Measurements from ENCODE around the gene STIM1.
A peak's percentile ranks its signal among the peaks of the same experiment; 100 is the strongest.

The STIM1 gene

DNA sequence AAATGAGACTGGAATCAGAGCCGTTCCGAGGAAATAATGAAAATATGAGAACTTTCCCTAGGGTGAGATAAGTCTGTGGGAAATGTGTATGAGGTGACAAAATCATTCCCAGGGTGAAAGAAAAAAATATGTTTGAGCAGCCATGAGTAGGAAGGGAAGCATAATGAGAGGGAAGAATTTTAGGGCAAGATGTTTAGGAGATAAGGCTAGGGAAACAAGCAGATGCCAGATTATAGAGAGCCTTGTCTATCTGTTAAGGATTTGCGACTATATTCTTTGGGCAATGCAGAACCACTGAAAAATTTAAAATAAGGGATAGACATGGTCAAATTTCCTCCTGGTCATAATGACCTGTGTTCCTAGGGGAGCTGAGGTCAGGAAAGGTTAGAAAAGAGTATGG lies 54.4 kb downstream of the STIM1 start:
- no peak for DNase-seq (ENCODE audit: low read depth in 1 of 2, low spot score in 1 of 2)

DNA sequence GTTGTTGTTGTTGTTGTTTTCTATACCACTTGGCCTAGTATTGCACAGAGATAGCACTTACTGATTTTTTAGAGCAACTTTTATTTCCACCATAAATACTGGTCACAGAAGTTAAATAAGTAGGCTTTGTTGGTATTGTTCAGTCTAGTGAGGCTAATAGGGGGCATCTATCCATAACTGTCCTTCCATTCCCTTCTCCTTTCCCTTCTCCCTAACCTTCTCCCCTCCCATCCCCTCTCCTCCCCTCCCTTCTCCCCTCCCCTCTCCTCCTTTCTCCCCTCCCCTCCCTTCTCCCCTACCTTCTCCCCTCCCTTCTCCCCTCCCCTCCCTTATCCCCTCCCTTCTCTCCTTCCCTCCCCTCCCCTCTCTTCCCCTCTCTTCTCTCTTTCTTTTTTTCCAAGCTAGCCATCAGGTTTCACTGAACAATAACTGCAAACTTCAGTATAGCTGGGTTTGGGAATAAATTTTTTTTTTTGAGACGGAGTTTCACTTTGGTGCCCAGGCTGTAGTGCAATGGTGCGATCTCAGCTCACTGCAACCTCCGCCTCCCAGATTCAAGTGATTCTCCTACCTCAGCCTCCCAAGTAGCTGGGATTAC lies 56.5 kb downstream of the STIM1 start:
- no peak for DNase-seq (ENCODE audit: low read depth in 1 of 2, low spot score in 1 of 2)

DNA sequence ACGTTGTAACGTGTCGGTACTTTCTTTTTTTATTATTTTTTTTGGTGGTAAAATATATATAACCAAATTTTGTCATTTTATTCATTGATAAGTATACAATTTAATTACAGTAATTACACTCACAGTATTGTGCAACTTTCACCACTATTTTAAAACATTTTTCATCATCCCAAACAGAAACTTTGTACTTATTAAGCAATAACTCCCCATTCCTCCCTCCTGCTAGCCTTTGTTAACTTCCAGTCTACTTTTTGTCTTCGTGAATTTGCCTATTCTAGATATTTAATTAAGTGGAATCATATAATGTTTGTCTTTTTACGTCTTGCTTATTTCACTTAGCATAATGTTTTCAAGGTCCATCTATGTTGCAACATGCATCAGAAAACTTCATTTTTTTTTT lies 58.5 kb downstream of the STIM1 start:
- DNase-seq (ENCODE audit: low read depth in 1 of 2, low spot score in 1 of 2): no peak

DNA sequence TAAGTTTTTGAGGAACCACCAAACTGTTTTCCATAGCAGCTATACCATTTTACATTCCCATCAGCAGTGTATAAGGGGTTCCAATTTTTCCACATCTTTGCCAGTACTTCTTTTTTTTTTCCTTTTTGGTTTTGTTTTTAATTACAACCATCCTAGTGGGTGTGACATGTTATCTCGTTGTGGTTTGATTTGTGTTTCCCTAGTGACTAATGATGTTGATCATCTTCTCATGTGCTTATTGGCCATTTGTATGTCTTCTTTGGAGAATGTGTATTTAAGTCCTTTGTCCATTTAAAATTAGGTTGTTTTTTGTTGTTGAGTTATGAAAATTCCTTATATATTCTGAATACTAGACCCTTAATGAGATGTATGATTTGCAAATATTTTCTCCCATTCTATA lies 59.3 kb downstream of the STIM1 start:
- no peak for DNase-seq (ENCODE audit: low read depth in 1 of 2, low spot score in 1 of 2)

DNA sequence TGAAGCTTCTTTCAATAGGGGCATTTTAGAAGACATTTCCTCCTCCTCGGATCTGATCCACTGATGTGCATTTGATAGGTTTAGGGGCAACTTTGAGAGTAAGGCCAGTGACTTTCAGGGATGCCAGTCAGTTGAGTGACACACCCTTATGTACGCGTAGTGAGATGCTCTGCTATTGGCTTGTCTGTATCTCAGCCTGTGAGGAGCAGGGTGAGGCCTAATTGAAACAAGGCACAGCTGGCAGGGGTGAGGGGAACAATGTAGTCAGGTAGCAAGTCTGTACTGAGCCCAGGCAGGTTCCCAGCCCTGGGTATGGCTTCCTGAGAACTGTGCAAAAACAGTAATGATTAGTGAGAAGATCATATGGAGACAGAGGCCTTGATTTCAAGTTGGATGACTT lies 61.5 kb downstream of the STIM1 start:
- DNase-seq (ENCODE audit: low read depth in 1 of 2, low spot score in 1 of 2): no peak

DNA sequence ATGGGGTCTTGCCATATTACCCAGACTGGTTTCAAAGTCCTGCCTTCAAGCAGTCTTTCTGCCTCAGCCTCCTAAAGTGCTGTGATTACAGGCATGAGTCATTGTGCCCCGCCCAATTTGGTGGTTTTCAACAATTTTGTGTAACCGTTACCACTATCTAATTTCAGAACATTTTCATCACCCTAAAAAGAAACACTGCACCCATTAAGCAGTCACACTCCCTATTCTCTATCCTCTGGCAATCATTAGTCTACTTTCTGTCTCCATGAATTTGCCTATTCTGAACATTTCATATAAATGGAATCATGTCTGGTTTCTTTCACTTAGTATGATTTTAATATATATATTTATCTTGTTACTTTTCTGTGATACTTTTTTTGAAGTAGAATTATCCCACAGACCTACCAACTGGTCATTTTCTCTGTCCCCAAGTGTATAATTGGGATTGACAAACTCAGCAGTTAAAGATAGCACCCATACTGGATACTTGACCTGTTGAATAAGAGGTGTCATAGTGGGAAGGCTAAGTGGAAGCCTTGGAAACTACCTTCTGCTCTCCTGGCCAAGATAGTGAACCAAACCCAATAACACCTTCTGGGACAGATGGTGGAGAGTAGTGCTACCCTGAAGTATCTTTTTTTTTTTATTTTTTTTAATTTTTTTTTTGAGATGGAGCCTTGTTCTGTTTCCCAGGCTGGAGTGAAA lies 64.8 kb downstream of the STIM1 start:
- DNase-seq (ENCODE audit: low read depth in 1 of 2, low spot score in 1 of 2): peak; percentile 29 to 67

DNA sequence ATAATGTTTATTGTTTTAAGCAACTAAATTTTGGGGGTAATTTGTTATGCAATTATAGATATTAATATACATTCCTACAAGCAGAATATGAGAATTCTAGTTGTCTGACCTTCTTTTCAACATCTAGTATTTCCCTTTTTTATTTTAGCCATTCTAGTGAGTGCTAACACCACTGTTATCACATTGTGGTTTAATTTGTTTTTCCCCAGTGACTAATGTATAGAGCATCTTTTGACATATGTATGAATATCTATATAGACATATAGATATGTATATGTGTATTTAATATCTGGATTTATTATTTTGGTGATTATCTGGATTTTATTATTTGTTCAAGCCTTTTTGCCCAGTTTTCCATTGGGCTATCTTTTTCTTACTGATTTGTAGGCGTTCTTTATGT lies 66.6 kb downstream of the STIM1 start:
- DNase-seq (ENCODE audit: low read depth in 1 of 2, low spot score in 1 of 2): no peak

DNA sequence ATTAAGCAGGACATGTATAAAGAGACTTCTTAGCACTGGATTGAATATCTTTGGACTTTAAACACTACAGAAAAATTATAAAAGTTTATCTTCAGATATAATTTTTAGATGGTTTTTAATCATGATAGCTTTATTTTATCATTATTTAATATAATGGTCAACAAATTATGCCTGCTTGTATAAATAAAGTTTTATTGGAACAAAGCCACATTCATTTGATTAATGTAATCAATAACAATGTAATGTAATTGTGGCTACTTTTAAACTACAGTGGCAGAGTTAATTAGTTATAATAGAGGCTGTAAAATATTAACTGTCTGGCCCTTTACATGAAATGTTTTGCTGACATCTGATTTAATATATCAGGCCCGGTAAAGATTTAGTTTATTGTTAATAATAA lies 70.0 kb downstream of the STIM1 start:
- DNase-seq (ENCODE audit: low read depth in 1 of 2, low spot score in 1 of 2): no peak

DNA sequence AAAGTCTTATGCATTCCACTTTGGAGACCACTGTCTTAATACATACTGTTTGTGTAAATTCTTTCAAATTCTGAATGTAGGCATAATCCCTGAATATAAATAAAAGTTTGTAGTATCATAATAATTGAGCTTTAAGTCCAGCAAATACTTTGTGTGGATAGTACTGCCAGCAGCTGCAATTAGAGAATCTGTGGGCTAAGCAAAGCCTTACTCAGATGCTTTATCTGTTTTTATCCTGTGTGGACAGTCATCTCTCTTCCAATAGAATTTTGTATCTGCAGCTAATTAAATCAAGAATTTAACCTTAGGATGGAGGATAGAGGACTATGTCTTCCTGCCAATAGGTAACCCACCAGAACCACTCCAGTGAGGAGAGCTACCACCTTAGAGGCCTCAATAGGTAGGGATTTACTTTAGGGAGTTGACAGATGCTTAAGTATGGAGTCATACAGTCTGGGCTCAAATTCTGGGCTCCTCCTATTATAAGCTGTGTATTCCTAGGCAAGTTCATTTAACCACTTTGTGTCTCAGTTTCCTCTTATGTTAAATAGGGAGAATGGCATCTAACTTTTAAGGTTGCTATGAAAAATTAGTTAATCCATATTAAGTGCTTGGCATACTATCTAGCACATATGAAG lies 71.1 kb downstream of the STIM1 start:
- DNase-seq (ENCODE audit: low read depth in 1 of 2, low spot score in 1 of 2): no peak

DNA sequence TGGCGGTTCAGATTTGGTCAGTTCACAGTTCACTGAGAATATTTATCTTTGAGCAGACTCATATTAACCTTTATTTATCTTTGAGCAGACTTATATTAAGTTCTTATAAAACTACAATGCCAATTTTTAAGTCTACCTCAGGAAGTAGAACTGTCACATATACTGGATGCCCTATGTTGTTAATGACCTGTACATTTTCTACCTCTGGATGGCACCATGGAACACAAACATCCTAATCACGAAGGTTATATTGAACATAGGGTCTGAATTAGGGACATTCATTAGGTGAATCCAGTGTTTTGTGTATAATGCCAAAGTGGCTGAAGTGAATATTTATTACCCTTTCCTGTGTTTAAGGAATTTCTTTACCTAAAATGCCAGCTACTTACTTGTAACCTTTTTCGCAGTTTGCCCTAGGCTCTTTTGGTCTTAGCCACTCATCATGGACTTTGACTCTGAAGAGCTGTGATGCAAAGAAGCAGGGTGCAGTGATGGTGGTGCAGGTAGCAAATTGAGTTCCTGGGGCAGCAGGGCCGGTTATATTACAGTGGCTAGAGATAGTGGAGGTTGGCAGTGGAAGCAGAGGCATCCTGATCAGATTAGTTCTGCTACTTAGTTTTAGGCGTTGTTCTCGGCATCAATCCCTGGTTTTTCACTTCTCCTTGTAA lies 71.8 kb downstream of the STIM1 start:
- no peak for DNase-seq (ENCODE audit: low read depth in 1 of 2, low spot score in 1 of 2)

DNA sequence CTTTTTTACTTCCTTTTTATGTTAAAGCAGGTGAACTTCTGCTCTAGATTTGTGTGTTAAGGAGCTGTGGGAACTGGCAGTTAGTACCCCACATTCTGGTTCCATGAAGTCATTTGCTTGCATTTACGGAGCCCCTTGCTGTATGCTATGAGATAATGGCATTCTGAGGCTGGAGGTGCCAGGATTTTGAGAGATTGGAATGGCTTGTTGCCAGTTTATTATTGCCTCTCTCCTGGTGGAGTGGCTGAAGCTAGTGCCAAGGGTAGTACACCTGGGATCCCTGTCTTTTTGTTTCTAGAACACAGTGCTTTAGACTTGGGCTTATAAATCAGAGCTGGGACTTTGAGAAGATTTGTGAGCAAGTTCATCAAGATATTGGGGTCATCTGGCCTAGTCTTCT lies 73.8 kb downstream of the STIM1 start:
- no peak for DNase-seq (ENCODE audit: low read depth in 1 of 2, low spot score in 1 of 2)

DNA sequence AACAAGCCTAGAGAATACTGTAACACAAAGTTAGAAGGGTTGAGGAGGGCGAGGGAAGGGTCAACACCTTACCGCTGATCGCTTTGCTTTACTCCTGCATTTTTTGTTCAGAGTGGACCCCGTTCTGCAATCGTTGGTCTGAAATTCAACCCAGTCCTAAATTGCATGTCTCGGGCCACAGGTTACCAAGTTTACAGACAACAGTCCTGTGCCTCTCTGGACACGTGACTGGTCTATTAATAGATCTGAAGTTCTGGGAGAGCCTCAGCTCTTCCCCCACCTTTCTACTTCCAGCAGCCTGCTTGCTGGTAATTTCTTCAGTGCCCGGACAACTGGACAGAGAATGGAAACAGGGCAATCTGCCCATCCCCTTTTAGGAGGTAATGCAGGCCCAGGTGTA lies 74.2 kb downstream of the STIM1 start:
- no peak for DNase-seq (ENCODE audit: low read depth in 1 of 2, low spot score in 1 of 2)

DNA sequence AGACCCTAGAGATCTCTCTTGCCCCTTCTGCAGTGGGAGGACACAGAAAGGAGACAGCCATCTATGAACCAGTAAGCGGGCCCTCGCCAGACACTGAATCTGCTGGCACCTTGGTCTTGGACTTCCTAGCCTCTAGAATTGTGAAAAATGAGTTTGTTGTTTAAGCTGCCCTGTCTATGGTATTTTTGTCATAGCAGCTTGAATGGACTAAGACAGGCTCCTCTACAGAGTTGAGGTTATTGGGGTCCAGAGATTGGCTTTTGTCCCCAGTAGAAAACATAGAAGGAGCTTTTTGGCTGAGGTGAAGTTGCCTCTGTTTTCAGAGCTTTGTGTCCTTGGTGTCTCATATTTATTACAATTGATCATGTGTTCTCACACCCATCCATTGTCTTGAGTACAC lies 77.2 kb downstream of the STIM1 start:
- no peak for DNase-seq (ENCODE audit: low read depth in 1 of 2, low spot score in 1 of 2)

DNA sequence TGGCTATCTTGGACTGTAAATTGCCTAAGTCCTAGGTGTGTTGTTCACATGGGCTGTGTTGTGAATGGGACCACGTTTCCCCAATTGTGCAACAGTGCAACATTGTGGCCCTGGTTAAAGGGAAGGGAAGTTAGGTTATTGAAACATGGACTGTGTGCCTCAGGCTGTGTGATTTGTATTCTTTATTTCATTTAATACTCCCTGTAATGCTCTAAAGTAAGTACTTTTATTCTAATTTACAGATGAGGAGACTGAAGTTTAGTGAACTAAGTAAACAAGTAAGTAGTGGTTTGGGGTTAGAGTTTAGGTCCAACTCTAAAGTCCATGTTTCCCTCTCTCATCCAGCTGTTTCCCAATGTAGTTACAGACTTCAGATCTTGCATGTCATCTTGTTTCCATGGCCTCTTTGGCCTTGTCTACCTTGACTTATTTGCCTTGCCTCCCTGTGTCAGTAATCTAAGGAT lies 77.7 kb downstream of the STIM1 start:
- DNase-seq (ENCODE audit: low read depth in 1 of 2, low spot score in 1 of 2): no peak

DNA sequence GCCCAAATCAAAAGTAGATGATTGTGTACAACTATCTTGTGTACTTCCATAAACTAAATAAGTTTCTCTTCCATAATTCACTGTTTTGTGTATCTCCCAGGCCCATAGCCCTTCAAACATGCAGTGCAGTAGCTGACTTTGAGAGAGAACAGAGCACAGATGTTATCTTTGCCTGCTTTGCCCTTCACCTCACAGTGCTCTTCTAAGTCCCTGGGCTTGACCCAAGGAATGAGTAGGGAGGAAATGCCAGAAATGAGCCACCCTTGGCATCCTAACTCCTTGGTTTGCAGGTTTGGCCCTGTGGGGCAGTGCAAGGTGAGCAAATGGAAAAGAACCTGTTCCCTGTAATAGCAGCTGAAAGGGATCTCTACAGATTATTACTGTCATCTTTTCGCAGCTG lies 79.2 kb downstream of the STIM1 start:
- DNase-seq (ENCODE audit: low read depth in 1 of 2, low spot score in 1 of 2): no peak

DNA sequence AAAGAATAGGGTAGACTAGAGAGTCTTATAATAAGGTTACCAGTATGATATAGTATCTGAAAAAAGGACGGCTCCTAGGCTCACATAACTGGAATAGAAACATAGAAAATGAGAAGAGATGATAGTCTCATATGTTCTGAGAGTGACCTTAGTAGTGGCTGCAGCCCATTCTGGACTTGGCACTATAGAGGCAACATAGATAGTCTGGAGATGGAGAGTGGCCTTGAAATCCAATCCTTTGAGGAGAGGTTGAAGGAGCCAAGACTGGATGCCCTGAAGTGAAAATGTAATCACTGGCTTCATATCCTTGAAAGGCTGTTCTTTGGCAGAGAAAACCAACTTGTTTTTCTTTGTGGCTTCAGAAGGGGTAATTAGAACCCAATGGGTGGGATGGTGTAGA lies 81.1 kb downstream of the STIM1 start:
- no peak for DNase-seq (ENCODE audit: low read depth in 1 of 2, low spot score in 1 of 2)

DNA sequence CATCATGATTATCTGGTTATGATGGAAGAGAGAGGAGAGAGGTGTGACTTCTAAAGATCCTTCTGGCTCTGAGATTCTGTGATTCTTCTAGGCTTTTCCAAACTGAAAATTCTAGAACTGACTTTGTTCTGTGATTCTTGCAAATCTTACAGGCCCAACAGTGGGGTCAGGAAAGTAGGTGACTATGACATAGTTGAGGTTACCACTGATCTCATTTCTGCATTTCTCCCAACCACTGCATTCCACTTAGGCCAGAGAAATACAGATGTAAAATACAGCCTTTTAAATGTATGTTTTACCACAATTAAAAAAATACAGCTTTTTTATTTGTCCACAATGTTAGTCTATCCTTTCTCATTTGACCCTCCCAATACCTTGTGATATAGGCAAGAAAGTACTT lies 83.7 kb downstream of the STIM1 start:
- DNase-seq (ENCODE audit: low read depth in 1 of 2, low spot score in 1 of 2): no peak

DNA sequence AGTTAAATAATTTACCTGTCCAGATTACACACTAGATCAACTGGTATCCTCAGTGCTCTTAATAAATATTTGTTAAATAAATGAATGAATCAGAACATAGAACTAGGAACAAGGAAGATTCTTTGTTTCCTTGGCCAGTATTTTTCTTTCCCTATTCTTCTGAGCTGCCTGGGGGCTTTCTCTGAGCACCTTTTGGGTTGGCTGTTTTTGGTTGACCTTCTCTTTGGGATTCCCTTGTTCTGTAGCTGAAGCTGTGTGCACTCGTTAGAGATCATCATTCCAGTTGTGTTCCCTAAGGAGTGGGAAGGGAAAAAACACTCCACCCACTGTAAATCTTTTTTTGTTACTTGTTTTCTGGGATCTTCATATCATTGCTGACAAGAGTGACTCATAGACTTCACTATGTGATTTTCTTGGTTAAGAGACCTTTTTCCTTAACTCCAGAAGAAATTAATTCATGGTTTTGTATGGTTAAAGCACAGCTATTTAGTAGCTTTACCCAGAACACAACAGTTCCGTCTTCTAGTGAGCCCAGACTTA lies 84.3 kb downstream of the STIM1 start:
- no peak for DNase-seq (ENCODE audit: low read depth in 1 of 2, low spot score in 1 of 2)

DNA sequence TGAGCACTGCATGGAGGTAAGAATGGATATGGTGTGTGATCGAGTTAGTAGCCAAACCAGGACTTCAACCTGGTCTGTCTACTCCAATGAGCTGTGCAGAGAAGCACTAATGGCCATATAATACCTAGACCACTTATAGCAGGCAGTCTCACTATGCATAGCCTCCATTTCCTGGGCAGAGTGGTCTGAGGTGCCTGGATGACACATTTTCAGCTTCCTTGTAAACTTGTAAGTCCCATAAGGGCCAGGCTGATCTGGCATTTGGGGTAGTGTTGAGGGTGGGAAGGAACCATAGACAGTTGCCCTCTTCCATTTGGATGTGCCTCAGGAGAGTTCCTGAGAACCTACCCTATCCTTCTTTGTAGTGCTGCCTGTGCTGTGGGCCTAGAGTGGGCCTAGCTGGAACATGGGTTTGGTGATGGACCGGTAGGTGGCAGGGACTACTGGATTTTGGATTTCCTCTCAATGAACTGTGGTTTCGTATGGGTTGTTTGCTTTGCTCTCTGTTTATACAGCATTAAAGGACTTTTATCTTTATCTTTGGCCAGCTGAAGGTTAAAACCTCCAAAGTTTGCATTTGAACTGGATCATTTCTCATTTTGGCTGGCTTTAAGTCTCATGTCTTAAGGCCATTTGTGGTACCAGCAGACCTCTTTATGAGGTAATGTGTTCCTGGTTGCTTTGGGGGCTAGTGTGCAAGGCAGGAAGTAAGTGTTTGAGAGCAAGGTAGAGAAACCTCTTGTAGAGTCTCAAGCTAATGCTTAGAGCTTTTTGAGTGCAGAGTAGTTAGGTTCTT lies 86.9 kb downstream of the STIM1 start:
- DNase-seq (ENCODE audit: low read depth in 1 of 2, low spot score in 1 of 2): no peak

DNA sequence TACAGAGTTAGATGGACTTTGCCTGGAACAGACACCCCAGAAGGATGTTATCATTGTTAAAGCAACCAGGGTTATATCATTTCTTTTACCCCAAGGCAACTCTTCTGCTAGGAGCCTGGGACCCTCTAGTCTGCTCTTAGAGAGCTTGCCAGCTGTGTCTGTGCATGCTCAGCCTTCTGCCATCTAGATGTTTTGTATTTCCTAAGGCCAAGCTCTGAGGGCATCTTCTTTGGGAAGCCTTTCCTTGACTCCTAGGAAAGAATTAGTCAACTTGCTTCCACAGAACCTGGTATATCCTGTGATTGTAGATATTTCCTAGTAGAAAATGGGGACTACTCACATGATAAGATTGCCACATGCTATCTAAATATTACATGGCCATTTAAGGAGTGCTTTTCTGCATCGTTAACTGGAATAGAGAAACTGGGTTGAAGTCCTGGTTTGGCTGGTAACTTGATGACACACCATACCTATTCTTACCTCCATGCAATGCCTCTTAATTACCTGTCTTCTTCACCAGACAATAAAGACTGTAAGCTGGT lies 87.6 kb downstream of the STIM1 start:
- no peak for DNase-seq (ENCODE audit: low read depth in 1 of 2, low spot score in 1 of 2)

DNA sequence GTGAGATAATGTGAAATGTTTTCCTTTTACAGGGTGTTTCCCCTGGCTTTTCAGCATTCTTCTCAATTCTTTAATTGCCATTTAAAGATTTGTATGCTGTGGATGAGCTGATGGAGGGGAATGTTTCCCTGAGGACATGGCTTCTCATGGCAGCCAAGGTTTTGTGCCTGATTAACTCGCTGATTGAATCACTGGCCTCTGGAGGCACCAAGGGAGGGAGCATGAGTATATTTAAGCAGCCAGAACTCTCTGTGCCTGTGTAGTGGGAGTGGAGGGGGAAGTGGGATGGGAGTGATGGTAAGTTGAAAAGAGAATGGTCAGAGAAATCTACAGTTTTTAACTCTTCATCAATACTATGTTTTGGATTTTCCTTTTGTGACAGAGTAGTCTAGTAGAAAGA lies 88.7 kb downstream of the STIM1 start:
- DNase-seq (ENCODE audit: low read depth in 1 of 2, low spot score in 1 of 2): no peak
